Muscle of leg (tissue), 11 donors: ENCODE measurements around the gene GRN. TPM values are rescaled to one million over a fixed set of nuclear protein-coding genes. Genes with fewer than 3 reads are reported as not detected.

ENCODE experiments used
- DNase-seq: peaks from one replicate; pipeline ENCODE4 v3.0.0; 2013
- H3K27ac ChIP-seq: one replicate; pipeline ENCODE4 v1.5.1; 2013; ENCODE audit warnings: mild to moderate bottlenecking, low read length, control low read depth
- H3K27me3 ChIP-seq: one replicate; pipeline ENCODE4 v1.6.1; 2013; ENCODE audit warnings: low read length; ENCODE audit not compliant: control insufficient read depth, insufficient read depth
- H3K36me3 ChIP-seq: one replicate; pipeline ENCODE4 v1.6.1; 2013; ENCODE audit warnings: low read length; ENCODE audit not compliant: control insufficient read depth, insufficient read depth
- H3K4me1 ChIP-seq: one replicate; pipeline ENCODE4 v1.6.1; 2013; ENCODE audit warnings: low read length; ENCODE audit not compliant: control insufficient read depth, insufficient read depth
- H3K4me3 ChIP-seq: one replicate; pipeline ENCODE4 v1.5.1; 2013; ENCODE audit warnings: low read length, control low read depth
- H3K9me3 ChIP-seq: replicated peaks from 2 replicates; pipeline ENCODE4 v1.6.1; 2013; ENCODE audit warnings: low read depth, low read length; ENCODE audit not compliant: control insufficient read depth
- WGBS: methylation state at CpG from one replicate; pipeline ENCODE4 v1.1.5; 2013; ENCODE audit warnings: missing lambda C conversion rate; ENCODE audit not compliant: insufficient coverage; 5-methylcytosine and 5-hydroxymethylcytosine counted together
- polyA plus RNA-seq, 8 donors: library from polyadenylated mRNA; unstranded; fragments of 120-200 nt; gene quantifications; one replicate each; pipeline versions ENCODE4 v1.2.1 to v1.2.3, GENCODE V29; 2013; ENCODE audit warnings: inconsistent platforms in 1 of 8, low replicate concordance in 1 of 8; ENCODE audit not compliant: insufficient read length in 8 of 8, insufficient read depth in 1 of 8
- total RNA-seq: library from RNA; stranded (reverse); fragments of 120-200 nt; gene quantifications from one replicate; pipeline ENCODE4 v1.2.4, GENCODE V29; 2013

GRN gene
- total and polyA plus RNA-seq, 9 donors = 91.2 to 247 (median 217) TPM

DNA sequence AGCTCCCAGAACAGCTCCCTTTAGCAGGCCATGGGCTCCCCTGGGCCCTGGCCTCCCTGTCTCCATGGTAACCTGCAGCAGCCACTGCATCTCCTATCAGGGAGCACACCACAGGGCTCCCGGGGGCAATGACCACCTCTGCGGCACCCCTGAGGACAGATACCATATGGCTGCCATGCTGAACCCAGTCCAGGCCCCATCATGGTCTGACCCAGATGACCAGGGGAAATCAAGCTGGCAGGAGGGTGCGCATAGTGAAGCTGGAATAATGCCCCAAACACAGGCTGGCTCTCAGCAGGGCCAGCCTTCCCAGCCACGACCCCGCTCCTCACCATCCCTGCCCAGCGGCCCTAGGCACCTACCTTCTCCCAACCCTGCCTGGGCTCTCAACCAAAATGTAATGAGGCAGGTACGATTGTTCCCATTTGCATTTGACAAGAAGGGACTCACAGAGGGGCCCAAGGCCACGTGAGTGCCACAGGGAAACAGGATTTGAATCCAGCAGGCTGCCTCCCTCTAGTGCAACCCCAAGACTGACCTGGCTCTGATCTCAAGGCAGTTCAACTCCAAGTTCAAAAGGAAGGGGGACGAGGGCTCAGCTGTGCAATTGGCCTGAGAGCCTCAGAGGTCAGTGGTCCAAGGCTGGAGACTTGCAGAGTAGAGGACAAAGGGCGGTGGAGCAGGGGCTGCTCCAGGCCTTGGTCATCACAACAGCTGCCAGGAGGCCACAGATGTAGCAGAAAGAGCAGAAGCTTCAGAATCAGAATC, 34.3 kb upstream of the GRN start:
- H3K36me3 ChIP-seq = no peaks in the 10 kb centered on the region
- no peak overlapping the region for H3K4me3 ChIP-seq
- 55% methylated on average over 10 of the region's 10 CpGs for WGBS
- H3K9me3 ChIP-seq = no peaks in the 10 kb centered on the region
- H3K27ac ChIP-seq = no peak overlapping the region
- H3K27me3 ChIP-seq = peaks cover 64% of the 10 kb centered on the region
- H3K4me1 ChIP-seq = peaks cover 23% of the 10 kb centered on the region
- no peak for DNase-seq

DNA sequence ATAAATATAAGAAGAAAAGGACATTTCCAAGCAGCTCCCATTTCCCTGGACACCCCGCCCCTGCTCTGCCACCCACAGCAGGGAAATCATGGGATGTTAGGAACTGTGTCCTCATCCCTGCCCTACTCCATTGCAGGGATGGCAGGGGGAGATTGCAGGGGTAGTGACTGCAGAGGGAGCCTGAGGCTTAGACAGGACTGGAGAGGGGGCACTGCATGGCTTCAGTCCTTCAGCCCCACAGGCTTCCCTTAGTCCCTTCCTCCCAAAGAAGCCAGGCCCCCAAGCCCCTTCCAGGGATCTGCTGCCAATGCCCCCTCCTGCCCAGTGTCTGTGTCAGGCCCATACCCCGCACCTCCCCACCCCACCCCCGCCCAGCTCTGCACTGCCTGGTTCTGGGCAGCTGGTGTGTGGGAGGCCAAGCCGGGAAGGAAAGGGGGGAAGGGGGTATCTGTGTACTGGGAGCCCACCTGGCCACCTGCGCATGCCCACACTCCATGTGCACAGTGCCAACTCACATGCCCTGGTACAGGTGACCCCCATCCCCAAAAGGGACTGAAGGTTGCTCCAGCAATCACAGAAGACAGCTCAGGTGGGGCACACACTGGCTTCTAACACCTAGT, 33.4 kb upstream of the GRN start:
- Histone ChIP-seq H3K36me3 (no peaks in the 10 kb centered on the region), H3K27ac (no peak overlapping the region), H3K27me3 (peaks cover 72% of the 10 kb centered on the region), H3K9me3 (no peaks in the 10 kb centered on the region), H3K4me1 (peaks cover 26% of the 10 kb centered on the region), H3K4me3 (no peak overlapping the region)
- WGBS = no CpG with 5 or more reads among the region's 5 CpGs
- no peak for DNase-seq

DNA sequence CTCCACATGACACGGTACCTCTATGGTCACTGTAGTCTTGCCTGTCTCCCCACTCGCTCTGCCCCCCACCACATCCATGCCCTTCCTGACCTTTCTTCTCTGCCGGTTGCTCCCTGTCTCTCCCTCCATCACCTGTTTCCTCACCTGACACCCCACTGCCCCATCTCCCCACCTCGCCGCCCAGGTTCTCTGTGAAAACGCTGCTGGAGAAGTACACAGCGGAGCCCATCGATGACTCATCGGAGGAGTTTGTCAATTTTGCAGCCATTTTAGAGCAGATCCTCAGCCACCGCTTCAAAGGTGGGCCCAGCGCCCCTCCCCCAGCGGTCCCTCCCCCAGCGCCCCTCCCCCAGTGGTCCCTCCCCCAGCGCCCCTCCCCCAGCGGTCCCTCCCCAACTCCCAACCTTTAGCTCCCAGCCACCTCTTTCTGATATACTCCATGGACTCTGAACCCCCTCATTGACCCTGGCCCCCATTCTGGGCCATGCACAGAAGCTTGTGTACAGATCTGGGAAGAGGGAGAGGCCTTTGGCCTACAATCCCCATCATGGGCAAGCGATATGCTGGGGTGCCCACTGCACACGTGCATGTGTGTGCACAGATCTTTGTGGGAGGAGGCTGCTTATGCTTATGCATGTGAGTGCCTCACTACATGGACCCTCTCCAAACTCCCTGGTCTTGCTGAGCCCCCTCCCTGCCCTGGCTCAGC, 32.6 kb upstream of the GRN start:
- Histone ChIP-seq H3K9me3 (no peaks in the 10 kb centered on the region), H3K36me3 (no peaks in the 10 kb centered on the region), H3K27me3 (peaks cover 76% of the 10 kb centered on the region), H3K4me1 (peaks cover 23% of the 10 kb centered on the region), H3K27ac (no peak overlapping the region), H3K4me3 (no peak overlapping the region)
- WGBS = 73% methylated on average over 5 of the region's 17 CpGs
- no peak for DNase-seq

DNA sequence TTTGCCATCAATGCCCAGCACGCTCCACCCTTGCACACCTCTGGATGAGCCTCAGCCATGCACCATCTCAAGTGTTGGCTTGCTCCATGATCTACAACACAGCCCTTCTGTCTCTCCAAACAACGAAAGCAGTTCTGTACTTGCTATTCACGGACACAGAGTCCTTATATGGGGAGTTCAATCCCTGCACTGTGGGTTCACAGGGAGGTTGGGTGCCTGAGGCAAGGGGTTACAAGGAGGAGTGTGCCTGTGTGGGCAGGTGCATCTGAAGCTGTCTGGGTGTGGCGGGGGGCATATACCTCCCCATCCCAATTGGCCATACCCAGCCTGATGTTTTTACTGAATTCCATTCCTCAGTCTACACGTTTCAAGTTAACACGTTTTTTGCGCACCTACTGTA, 31.1 kb upstream of the GRN start:
- H3K4me1 ChIP-seq = peaks cover 13% of the 10 kb centered on the region
- peaks cover 80% of the 10 kb centered on the region for H3K27me3 ChIP-seq
- no peak for DNase-seq
- H3K9me3 ChIP-seq = no peaks in the 10 kb centered on the region
- H3K4me3 ChIP-seq = no peak overlapping the region
- WGBS = 100% methylated on average over 1 of the region's 7 CpGs
- no peak overlapping the region for H3K27ac ChIP-seq
- H3K36me3 ChIP-seq = no peaks in the 10 kb centered on the region

DNA sequence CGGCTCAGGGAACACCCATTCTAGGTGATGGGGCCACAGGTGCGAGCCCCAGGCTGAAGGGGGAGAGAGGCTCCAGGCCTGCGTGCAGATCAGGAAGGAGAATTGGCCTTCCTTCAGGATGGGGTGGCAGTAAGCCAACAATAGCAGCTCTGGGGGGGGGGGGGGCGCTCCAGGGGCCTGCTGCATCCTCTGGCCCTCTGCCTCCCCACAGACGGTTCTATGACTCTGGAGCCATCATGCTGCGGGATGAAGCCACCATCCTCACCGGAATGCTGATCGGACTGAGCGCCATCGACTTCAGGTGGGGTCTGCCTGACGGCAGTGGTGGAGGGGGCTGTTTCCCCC, 30.6 kb upstream of the GRN start:
- no peak overlapping the region for H3K27ac ChIP-seq
- no peaks in the 10 kb centered on the region for H3K9me3 ChIP-seq
- peaks cover 4% of the 10 kb centered on the region for H3K36me3 ChIP-seq
- DNase-seq = no peak
- H3K4me3 ChIP-seq = no peak overlapping the region
- H3K27me3 ChIP-seq = peaks cover 77% of the 10 kb centered on the region
- 33% methylated on average over 2 of the region's 11 CpGs for WGBS
- peaks cover 10% of the 10 kb centered on the region for H3K4me1 ChIP-seq

DNA sequence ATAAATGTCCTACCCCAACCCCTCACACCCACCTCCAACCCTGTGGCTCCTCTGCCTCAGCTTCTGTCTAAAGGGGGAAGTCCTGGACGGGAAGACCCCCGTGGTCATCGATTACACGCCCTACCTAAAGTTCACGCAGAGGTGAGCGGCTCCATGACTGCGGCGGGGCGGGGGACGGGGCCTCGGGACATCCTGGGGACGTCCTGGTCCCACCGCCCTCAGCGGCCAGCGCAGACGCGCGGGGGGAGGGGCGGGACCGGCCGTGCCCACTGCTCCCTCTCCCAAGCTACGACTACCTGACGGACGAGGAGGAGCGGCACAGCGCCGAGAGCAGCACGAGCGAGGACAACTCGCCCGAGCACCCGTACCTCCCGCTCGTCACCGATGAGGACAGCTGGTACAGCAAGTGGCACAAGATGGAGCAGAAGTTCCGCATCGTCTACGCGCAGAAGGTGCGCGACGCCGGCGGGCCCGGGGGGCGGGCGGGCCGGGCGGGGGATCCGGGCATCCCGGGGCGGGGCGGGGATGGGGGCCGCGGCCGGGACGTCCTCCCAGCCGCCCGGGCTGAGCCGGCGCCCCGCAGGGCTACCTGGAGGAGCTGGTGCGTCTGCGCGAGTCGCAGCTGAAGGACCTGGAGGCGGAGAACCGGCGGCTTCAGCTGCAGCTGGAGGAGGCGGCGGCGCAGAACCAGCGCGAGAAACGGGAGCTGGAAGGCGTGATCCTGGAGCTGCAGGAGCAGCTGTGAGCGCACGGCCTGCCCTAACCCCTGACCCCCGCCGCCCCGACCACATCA, 30.0 kb upstream of the GRN start:
- Histone ChIP-seq H3K27me3 (peaks cover 71% of the 10 kb centered on the region), H3K4me3 (no peak overlapping the region), H3K9me3 (no peaks in the 10 kb centered on the region), H3K36me3 (peaks cover 10% of the 10 kb centered on the region), H3K27ac (no peak overlapping the region), H3K4me1 (peaks cover 10% of the 10 kb centered on the region)
- under 1% methylated on average over 77 of the region's 81 CpGs for WGBS
- DNase-seq = no peak

DNA sequence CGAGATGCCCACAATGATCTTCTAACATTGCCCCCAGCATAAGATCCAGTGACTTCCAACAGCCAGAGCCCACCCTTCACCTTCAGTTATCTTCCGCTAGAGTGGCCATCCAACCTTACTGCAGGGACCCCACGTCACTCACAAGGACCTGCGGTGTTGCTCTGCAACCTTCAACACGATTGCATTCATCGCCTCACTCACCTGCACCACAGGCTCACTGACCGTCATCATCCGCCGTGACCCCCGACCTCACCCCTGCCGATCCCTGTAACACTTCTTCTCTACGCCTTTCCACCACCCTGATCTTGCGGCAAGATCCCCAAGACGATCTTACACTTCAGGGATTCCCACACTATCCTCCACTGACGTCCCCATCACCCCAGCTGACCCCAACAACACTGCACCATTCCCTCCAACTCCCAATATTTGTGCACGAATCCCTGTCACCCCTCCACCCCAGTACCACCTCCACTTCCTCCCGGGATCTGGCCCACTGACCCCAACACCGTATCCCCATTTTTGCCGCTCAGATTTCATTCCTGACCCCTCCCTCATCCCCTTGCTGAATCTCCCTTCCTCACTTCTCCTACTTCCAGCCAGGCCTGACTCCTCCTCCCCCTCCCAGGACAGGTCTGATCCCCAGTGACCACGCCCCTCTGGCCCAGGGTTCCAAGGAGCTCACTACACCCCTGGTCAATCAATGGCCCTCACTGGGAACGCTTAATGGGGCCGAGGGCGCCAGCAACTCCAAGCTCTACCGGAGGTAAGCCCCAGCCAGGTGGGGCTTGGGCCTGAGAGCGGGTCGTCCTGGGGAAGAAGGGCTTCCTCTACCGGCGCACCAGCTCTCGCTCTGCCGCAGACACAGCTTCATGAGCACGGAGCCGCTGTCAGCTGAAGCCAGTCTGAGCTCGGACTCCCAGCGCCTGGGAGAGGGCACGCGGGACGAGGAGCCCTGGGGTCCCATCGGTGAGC, 29.1 kb upstream of the GRN start:
- H3K36me3 ChIP-seq = peaks cover 19% of the 10 kb centered on the region
- H3K27me3 ChIP-seq = peaks cover 64% of the 10 kb centered on the region
- no peak for DNase-seq
- H3K4me1 ChIP-seq = peaks cover 10% of the 10 kb centered on the region
- H3K27ac ChIP-seq = no peak overlapping the region
- H3K9me3 ChIP-seq = no peaks in the 10 kb centered on the region
- 3% methylated on average over 32 of the region's 38 CpGs for WGBS
- no peak overlapping the region for H3K4me3 ChIP-seq

DNA sequence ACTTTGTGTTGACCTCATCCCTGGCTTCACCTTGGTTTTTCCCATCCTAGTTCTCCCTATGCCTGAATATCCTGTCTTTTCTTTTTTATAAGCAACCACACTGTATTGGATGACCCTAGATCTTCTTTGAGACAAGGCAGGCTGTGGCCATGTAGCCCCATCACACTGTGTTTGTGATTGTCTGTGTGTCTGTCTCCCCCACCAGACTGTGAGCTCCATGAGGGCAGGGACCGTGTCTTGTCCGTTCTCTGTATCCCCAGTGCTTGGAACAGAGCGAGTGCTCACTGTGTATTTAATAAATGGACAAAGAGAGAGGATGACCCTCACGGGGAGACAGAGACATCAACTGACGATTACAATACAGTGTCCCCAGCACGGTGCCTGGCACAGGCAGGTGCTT, 27.6 kb upstream of the GRN start:
- Histone ChIP-seq H3K9me3 (no peaks in the 10 kb centered on the region), H3K4me1 (peaks cover 10% of the 10 kb centered on the region), H3K27me3 (peaks cover 55% of the 10 kb centered on the region), H3K27ac (no peak overlapping the region), H3K4me3 (no peak overlapping the region), H3K36me3 (peaks cover 33% of the 10 kb centered on the region)
- no peak for DNase-seq
- 91% methylated on average over 4 of the region's 6 CpGs for WGBS

DNA sequence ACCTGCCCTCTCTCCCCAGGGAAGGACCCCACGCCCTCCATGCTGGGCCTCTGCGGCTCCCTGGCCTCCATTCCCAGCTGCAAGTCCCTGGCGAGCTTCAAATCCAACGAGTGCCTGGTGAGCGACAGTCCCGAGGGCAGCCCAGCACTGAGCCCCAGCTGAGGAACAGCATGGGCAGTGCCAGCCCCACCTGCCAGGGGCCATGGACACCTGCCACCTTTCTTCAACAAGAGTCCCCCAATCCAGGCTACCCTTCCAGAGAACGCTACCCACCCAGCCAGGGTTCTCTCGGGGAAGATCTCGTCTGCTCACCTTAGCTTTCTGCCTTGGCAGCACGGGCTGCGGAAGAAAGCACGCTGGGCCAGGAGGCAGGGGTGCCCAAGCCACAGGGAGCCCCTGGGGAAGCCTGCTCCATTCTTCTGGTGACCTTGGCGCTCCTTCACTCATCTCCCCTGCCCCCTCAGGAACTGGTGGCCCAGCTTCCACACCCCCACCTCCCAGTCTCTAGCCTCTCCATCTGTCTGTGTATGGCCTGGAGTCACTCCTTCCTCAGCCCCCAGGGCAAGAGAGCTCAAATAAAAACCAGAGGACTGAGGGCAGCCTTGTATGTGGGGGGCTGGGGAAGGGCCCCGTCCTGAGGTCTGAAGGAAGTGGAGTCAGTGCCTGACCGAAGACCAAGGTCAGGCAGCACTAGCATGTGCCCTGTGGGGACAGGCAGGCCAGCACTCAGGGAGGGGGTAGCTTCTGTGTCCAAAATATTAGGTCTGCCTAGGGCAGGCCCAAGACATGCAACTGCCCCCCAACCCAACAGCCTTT, 26.8 kb upstream of the GRN start:
- 78% methylated on average over 13 of the region's 15 CpGs for WGBS
- Histone ChIP-seq H3K27ac (no peak overlapping the region), H3K4me1 (peaks cover 10% of the 10 kb centered on the region), H3K36me3 (peaks cover 33% of the 10 kb centered on the region), H3K9me3 (no peaks in the 10 kb centered on the region), H3K27me3 (peaks cover 48% of the 10 kb centered on the region), H3K4me3 (no peak overlapping the region)
- no peak for DNase-seq
